Hepatocyte (in vitro differentiated cells): ENCODE results near the gene TTN.

Experiments used
- CTCF ChIP-seq: fragments of 200-600 bp; sonication (generic); IDR thresholded peaks from 2 replicates; pipeline ENCODE4 v1.5.1; 2016; ENCODE audit warnings: antibody characterized with exemption, mild to moderate bottlenecking; ENCODE audit not compliant: poor library complexity
- EZH2 ChIP-seq: fragments of 200-600 bp; sonication (generic); IDR thresholded peaks from 2 replicates; pipeline ENCODE4 v1.6.1; 2016; ENCODE audit warnings: antibody characterized with exemption, mild to moderate bottlenecking, borderline replicate concordance

GRCh38 chr2:178512484-178512883 lies 294.7 kb downstream of the TTN start:
- TF ChIP-seq CTCF (no peak), EZH2 (no peak)
